ENCODE results near the gene PIGP. TPM values are rescaled to one million over a fixed set of nuclear protein-coding genes. Genes with fewer than 3 reads are reported as not detected.
A peak's percentile ranks its signal among the peaks of the same experiment; 100 is the strongest.

PIGP gene
- total and polyA plus RNA-seq, 2 donors: 24.4 to 40.6 TPM

GRCh38 chr21:37082856-37083528 lies 10.1 kb upstream of the PIGP start:
- no peak for DNase-seq (ENCODE audit: low read depth in 6 of 9, low spot score in 9 of 9)

GRCh38 chr21:37082375-37082774 lies 9.5 kb upstream of the PIGP start:
- DNase-seq (ENCODE audit: low read depth in 6 of 9, low spot score in 9 of 9): no peak
- no peaks in the 10 kb centered on the region for H3K27me3 ChIP-seq (ENCODE audit: control insufficient read depth in 2 of 2, insufficient read depth in 1 of 2, low read length in 1 of 2)
- no peaks in the 10 kb centered on the region for H3K9me3 ChIP-seq (ENCODE audit: control insufficient read depth in 2 of 2, insufficient read depth in 1 of 2, low read length in 1 of 2)
- H3K4me1 ChIP-seq (ENCODE audit: control insufficient read depth in 2 of 2, insufficient read depth in 2 of 2, low read length in 2 of 2): no peaks in the 10 kb centered on the region
- no peak overlapping the region for H3K4me3 ChIP-seq (ENCODE audit: low read length in 2 of 2)
- H3K27ac ChIP-seq (ENCODE audit: low read depth in 1 of 2, low read length in 1 of 2): no peak overlapping the region
- H3K36me3 ChIP-seq (ENCODE audit: control insufficient read depth in 2 of 2, insufficient read depth in 2 of 2, low read length in 1 of 2): no peaks in the 10 kb centered on the region
- WGBS: 93% methylated on average over 1 of the region's 1 CpG

More at GRCh38 chr21:37082856-37083528, 10.1 kb upstream of the PIGP start:
- no peaks in the 10 kb centered on the region for H3K27me3 ChIP-seq (ENCODE audit: control insufficient read depth in 2 of 2, insufficient read depth in 1 of 2, low read length in 1 of 2)
- no peaks in the 10 kb centered on the region for H3K9me3 ChIP-seq (ENCODE audit: control insufficient read depth in 2 of 2, insufficient read depth in 1 of 2, low read length in 1 of 2)
- H3K27ac ChIP-seq (ENCODE audit: low read depth in 1 of 2, low read length in 1 of 2): no peak overlapping the region
- H3K4me1 ChIP-seq (ENCODE audit: control insufficient read depth in 2 of 2, insufficient read depth in 2 of 2, low read length in 2 of 2): no peaks in the 10 kb centered on the region
- no peak overlapping the region for H3K4me3 ChIP-seq (ENCODE audit: low read length in 2 of 2)
- no peaks in the 10 kb centered on the region for H3K36me3 ChIP-seq (ENCODE audit: control insufficient read depth in 2 of 2, insufficient read depth in 2 of 2, low read length in 1 of 2)

- WGBS: 81% methylated on average over 6 of the region's 6 CpGs
These were observed 6.4 kb upstream of the PIGP start for GRCh38 chr21:37079211-37079824.

GRCh38 chr21:37077403-37077802 lies 4.5 kb upstream of the PIGP start:
- no peak for DNase-seq (ENCODE audit: low read depth in 6 of 9, low spot score in 9 of 9)
- H3K27me3 ChIP-seq (ENCODE audit: control insufficient read depth in 2 of 2, insufficient read depth in 1 of 2, low read length in 1 of 2): no peaks in the 10 kb centered on the region
- peaks cover 2 to 10% of the 10 kb centered on the region in 2 donors for H3K4me1 ChIP-seq (ENCODE audit: control insufficient read depth in 2 of 2, insufficient read depth in 2 of 2, low read length in 2 of 2)
- H3K27ac ChIP-seq (ENCODE audit: low read depth in 1 of 2, low read length in 1 of 2): no peak overlapping the region
- H3K9me3 ChIP-seq (ENCODE audit: control insufficient read depth in 2 of 2, insufficient read depth in 1 of 2, low read length in 1 of 2): no peaks in the 10 kb centered on the region
- WGBS: 96% methylated on average over 1 of the region's 1 CpG
- H3K36me3 ChIP-seq (ENCODE audit: control insufficient read depth in 2 of 2, insufficient read depth in 2 of 2, low read length in 1 of 2): no peaks in the 10 kb centered on the region
- no peak overlapping the region for H3K4me3 ChIP-seq (ENCODE audit: low read length in 2 of 2)

More at GRCh38 chr21:37079211-37079824, 6.4 kb upstream of the PIGP start:
- H3K36me3 ChIP-seq (ENCODE audit: control insufficient read depth in 2 of 2, insufficient read depth in 2 of 2, low read length in 1 of 2): no peaks in the 10 kb centered on the region
- H3K4me1 ChIP-seq (ENCODE audit: control insufficient read depth in 2 of 2, insufficient read depth in 2 of 2, low read length in 2 of 2): peaks cover 2 to 4% of the 10 kb centered on the region in 2 donors
- H3K4me3 ChIP-seq (ENCODE audit: low read length in 2 of 2): no peak overlapping the region
- H3K27me3 ChIP-seq (ENCODE audit: control insufficient read depth in 2 of 2, insufficient read depth in 1 of 2, low read length in 1 of 2): no peaks in the 10 kb centered on the region
- no peak overlapping the region for H3K27ac ChIP-seq (ENCODE audit: low read depth in 1 of 2, low read length in 1 of 2)
- no peaks in the 10 kb centered on the region for H3K9me3 ChIP-seq (ENCODE audit: control insufficient read depth in 2 of 2, insufficient read depth in 1 of 2, low read length in 1 of 2)
- peak in 1 of 9 donors; percentile 29 for DNase-seq (ENCODE audit: low read depth in 6 of 9, low spot score in 9 of 9)

GRCh38 chr21:37076087-37076850 lies 3.4 kb upstream of the PIGP start:
- Histone ChIP-seq H3K27ac (ENCODE audit: low read depth in 1 of 2, low read length in 1 of 2) (no peak overlapping the region), H3K9me3 (ENCODE audit: control insufficient read depth in 2 of 2, insufficient read depth in 1 of 2, low read length in 1 of 2) (no peaks in the 10 kb centered on the region), H3K4me1 (ENCODE audit: control insufficient read depth in 2 of 2, insufficient read depth in 2 of 2, low read length in 2 of 2) (peaks cover 3 to 20% of the 10 kb centered on the region in 2 donors), H3K36me3 (ENCODE audit: control insufficient read depth in 2 of 2, insufficient read depth in 2 of 2, low read length in 1 of 2) (no peaks in the 10 kb centered on the region), H3K4me3 (ENCODE audit: low read length in 2 of 2) (no peak overlapping the region), H3K27me3 (ENCODE audit: control insufficient read depth in 2 of 2, insufficient read depth in 1 of 2, low read length in 1 of 2) (no peaks in the 10 kb centered on the region)
- WGBS: 98% methylated on average over 4 of the region's 4 CpGs
- no peak for DNase-seq (ENCODE audit: low read depth in 6 of 9, low spot score in 9 of 9)

GRCh38 chr21:37075214-37075770 lies 2.4 kb upstream of the PIGP start:
- WGBS: 98% methylated on average over 4 of the region's 4 CpGs
- Histone ChIP-seq H3K27me3 (ENCODE audit: control insufficient read depth in 2 of 2, insufficient read depth in 1 of 2, low read length in 1 of 2) (no peaks in the 10 kb centered on the region), H3K36me3 (ENCODE audit: control insufficient read depth in 2 of 2, insufficient read depth in 2 of 2, low read length in 1 of 2) (no peaks in the 10 kb centered on the region), H3K27ac (ENCODE audit: low read depth in 1 of 2, low read length in 1 of 2) (no peak overlapping the region), H3K4me1 (ENCODE audit: control insufficient read depth in 2 of 2, insufficient read depth in 2 of 2, low read length in 2 of 2) (peaks cover 4 to 20% of the 10 kb centered on the region in 2 donors), H3K4me3 (ENCODE audit: low read length in 2 of 2) (no peak overlapping the region), H3K9me3 (ENCODE audit: control insufficient read depth in 2 of 2, insufficient read depth in 1 of 2, low read length in 1 of 2) (no peaks in the 10 kb centered on the region)
- no peak for DNase-seq (ENCODE audit: low read depth in 6 of 9, low spot score in 9 of 9)

GRCh38 chr21:37074546-37074945 lies 1.7 kb upstream of the PIGP start:
- no peaks in the 10 kb centered on the region for H3K36me3 ChIP-seq (ENCODE audit: control insufficient read depth in 2 of 2, insufficient read depth in 2 of 2, low read length in 1 of 2)
- peaks cover 4 to 20% of the 10 kb centered on the region in 2 donors for H3K4me1 ChIP-seq (ENCODE audit: control insufficient read depth in 2 of 2, insufficient read depth in 2 of 2, low read length in 2 of 2)
- H3K27me3 ChIP-seq (ENCODE audit: control insufficient read depth in 2 of 2, insufficient read depth in 1 of 2, low read length in 1 of 2): no peaks in the 10 kb centered on the region
- no peak overlapping the region for H3K27ac ChIP-seq (ENCODE audit: low read depth in 1 of 2, low read length in 1 of 2)
- no peaks in the 10 kb centered on the region for H3K9me3 ChIP-seq (ENCODE audit: control insufficient read depth in 2 of 2, insufficient read depth in 1 of 2, low read length in 1 of 2)
- H3K4me3 ChIP-seq (ENCODE audit: low read length in 2 of 2): peak overlapping the region; percentile 67 to 83
- no peak for DNase-seq (ENCODE audit: low read depth in 6 of 9, low spot score in 9 of 9)
- 51% methylated on average over 9 of the region's 9 CpGs for WGBS

GRCh38 chr21:37074197-37074510 lies 1.3 kb upstream of the PIGP start:
- Histone ChIP-seq H3K36me3 (ENCODE audit: control insufficient read depth in 2 of 2, insufficient read depth in 2 of 2, low read length in 1 of 2) (no peaks in the 10 kb centered on the region), H3K27ac (ENCODE audit: low read depth in 1 of 2, low read length in 1 of 2) (peak overlapping the region; percentile 25 to 89), H3K4me3 (ENCODE audit: low read length in 2 of 2) (peak overlapping the region; percentile 67 to 83), H3K27me3 (ENCODE audit: control insufficient read depth in 2 of 2, insufficient read depth in 1 of 2, low read length in 1 of 2) (no peaks in the 10 kb centered on the region), H3K4me1 (ENCODE audit: control insufficient read depth in 2 of 2, insufficient read depth in 2 of 2, low read length in 2 of 2) (peaks cover 4 to 20% of the 10 kb centered on the region in 2 donors), H3K9me3 (ENCODE audit: control insufficient read depth in 2 of 2, insufficient read depth in 1 of 2, low read length in 1 of 2) (no peaks in the 10 kb centered on the region)
- DNase-seq (ENCODE audit: low read depth in 6 of 9, low spot score in 9 of 9): no peak
- whole genome bisulfite sequencing: 4% methylated on average over 13 of the region's 13 CpGs
